ENCODE data around the gene PARD6G. TPM values are rescaled to one million over a fixed set of nuclear protein-coding genes. Genes with fewer than 3 reads are reported as not detected.
"Not testable (repeated sequence)": the region's sequence is repeated elsewhere in the genome, so short reads cannot be mapped to it uniquely, and the experiment has no call there.

The PARD6G gene
- polyA plus RNA-seq, 3 donors = 0.78 to 3.6 (median 2.3) TPM

- H3K27ac ChIP-seq (ENCODE audit: low read depth, low read length) = no peak overlapping the region
- WGBS, 3 donors = 86 to 91% (median 90%) methylated on average over 9 of the region's 9 CpGs
Measured at GRCh38 chr18:80167331-80167730, 80.0 kb downstream of the PARD6G start.

DNA sequence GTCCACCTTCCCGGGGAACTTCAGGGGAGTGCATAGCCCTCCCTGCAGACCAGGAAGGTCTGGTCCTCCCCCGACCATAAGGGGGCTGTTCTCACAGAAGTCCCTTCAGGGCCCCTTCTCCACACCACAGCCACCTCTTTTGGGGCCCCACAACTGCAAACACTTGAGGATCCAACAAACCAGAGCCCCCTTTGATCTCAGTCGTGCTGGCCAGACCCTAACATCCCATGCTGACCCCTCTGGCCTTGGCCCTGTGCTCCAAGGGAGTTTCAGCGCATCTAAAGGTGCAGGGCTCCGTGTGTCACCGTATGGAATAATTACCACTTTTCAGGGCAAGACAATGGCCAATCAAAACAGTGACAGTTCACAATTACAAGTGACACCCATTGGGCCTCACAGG, 80.6 kb downstream of the PARD6G start:
- H3K27ac ChIP-seq (ENCODE audit: low read depth, low read length) = no peak overlapping the region
- WGBS, 3 donors = 85 to 87% (median 86%) methylated on average over 6 of the region's 6 CpGs

GRCh38 chr18:80166240-80166639, 81.1 kb downstream of the PARD6G start:
- WGBS, 3 donors = 93 to 97% (median 94%) methylated on average over 10 of the region's 10 CpGs
- no peak overlapping the region for H3K27ac ChIP-seq (ENCODE audit: low read depth, low read length)

GRCh38 chr18:80164727-80165355, 82.5 kb downstream of the PARD6G start:
- not testable (repeated sequence) for H3K27ac ChIP-seq (ENCODE audit: low read depth, low read length)
- WGBS, 3 donors = 80 to 91% (median 86%) methylated on average over 9 of the region's 9 CpGs

- H3K27ac ChIP-seq (ENCODE audit: low read depth, low read length) = no peak overlapping the region
- WGBS, 3 donors = 95 to 98% (median 96%) methylated on average over 7 of the region's 7 CpGs
Measured at GRCh38 chr18:80163183-80163582, 84.1 kb downstream of the PARD6G start.

DNA sequence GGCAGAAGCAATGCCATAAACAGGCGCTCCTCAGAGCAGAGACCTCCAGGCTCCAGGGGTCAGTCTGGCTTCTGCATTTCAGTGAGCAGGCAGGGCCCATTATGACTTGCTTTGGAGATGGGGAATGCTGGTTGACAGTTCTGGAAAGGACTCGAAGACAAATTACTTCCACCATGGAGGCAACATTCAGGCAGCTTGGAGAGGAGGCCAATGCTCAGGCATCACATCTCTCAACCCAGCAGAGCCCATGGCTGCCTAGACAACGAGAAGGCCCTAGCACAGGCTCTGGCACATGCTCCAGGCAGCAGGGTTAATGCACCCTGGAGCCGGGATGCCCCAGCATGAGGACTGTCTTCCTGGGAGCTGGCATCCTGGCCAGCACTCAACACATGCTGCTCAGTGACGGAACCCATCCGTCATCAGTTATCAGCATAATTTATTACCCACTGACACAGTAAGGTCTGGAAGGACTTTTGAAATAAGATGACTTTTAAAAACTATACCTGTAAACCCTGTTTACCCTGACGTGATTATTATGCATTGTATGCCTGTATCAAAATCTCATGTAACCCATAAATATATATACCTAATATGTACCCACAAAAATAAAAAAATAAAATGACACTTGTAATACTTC, 85.4 kb downstream of the PARD6G start:
- WGBS, 3 donors = 84 to 88% (median 86%) methylated on average over 7 of the region's 7 CpGs

DNA sequence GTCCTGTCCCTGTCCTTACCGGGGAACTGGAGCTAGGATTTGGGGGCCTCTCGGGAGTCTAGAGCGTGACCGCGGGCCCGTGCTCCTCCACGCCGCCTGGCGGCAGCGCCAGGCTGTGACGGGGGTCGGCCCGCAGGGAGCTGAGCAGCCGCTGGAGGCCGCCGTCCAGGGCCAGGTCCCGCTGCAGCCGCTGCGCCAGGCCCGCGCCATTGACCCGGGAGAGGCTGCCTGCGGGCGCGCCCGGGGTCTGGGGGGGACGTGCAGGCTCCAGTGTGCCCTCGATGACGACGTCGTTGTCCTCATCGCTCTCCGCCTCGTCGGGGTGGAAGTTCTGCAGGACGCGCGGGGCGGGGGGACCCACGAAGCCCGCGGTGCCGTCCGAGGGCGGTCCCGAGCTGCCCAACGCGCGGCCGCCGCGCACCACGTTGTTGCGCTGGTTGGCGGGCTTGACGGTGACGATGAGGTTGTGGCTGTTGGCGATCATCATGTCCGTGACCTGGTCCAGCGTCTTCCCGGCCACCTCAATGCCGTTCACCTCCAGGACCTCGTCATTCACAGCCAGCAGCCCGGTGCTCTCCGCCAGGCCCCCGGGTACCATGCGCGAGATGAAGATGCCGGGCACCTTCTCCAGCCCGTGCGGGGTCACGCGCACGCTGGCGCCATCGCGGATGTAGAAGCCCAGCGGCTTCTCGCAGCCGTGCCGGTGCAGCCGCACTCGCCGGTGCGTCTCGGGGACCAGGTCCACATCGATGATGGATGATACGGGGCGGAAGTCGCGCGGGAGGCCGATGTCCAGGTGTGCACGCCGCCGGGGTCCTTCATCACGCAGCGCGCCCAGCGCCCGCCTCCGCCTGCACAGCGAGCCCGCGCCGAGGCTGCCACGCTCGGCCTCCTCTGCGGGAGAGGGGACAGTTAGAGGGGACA, 87.3 kb downstream of the PARD6G start:
- WGBS, 3 donors = 38 to 64% (median 40%) methylated on average over 86 to 109 of the region's 109 CpGs

More for the DNA sequence above, 85.4 kb downstream of the PARD6G start:
- no peak overlapping the region for H3K27ac ChIP-seq (ENCODE audit: low read depth, low read length)

GRCh38 chr18:80158365-80158764, 88.9 kb downstream of the PARD6G start:
- 59 to 79% (median 75%) methylated on average over 5 of the region's 5 CpGs for WGBS, 3 donors
- no peak overlapping the region for H3K27ac ChIP-seq (ENCODE audit: low read depth, low read length)

More for the DNA sequence above, 87.3 kb downstream of the PARD6G start:
- no peak overlapping the region for H3K27ac ChIP-seq (ENCODE audit: low read depth, low read length)

DNA sequence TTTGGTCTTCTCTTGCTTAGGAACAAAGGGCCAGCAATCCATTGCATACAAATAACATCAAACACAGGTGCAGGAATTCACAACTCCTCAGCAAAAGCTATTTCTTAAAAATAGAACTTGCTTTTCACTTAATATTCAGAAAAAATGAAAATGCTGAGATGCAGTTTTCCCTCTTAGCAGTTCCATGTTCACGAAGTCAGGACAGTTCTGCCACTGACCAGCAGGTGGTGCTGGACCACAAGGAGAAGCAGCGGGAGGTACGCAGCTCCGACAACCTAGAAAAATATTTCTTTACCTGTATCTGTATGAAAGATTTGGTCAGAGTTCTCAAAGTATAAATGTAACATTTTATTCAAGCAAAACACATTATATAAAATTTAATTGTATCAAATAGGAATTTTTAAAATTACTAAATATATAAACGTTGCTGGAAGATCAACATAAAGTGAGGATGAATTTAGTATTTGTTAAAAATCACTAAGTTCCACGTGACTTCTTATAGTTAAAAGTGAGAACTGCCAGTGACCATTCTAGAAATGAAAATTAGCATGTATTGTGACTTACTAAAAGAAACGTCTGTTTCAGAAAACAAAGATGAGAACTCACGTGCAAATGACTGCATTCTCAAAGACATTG, 89.5 kb downstream of the PARD6G start:
- no peak overlapping the region for H3K27ac ChIP-seq (ENCODE audit: low read depth, low read length)
- 39% methylated on average over 8 of the region's 8 CpGs for WGBS, 3 donors

- no peak overlapping the region for H3K27ac ChIP-seq (ENCODE audit: low read depth, low read length)
- 75 to 80% (median 78%) methylated on average over 6 of the region's 6 CpGs for WGBS, 3 donors
Measured at GRCh38 chr18:80154293-80154692, 93.0 kb downstream of the PARD6G start.

DNA sequence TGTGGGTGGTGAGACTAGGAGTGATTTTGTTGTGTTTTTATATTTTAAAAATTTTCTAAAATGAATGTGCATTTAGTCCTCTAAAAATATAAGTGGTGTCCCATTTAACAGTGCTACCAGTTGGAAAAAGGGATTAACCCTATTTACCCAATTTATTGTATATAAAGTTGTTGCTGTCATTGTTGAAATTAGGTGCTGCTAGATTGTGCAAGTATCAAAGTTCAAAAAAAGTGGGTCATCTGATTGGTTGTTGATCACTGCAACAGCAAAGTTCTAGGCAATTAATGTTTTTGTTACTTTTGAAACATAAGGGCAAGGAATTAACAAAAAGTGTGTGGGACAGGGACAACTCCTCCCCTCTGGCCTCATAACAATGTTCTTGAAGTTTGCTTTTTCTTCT, 97.6 kb downstream of the PARD6G start:
- no peak overlapping the region for H3K27ac ChIP-seq (ENCODE audit: low read depth, low read length)

DNA sequence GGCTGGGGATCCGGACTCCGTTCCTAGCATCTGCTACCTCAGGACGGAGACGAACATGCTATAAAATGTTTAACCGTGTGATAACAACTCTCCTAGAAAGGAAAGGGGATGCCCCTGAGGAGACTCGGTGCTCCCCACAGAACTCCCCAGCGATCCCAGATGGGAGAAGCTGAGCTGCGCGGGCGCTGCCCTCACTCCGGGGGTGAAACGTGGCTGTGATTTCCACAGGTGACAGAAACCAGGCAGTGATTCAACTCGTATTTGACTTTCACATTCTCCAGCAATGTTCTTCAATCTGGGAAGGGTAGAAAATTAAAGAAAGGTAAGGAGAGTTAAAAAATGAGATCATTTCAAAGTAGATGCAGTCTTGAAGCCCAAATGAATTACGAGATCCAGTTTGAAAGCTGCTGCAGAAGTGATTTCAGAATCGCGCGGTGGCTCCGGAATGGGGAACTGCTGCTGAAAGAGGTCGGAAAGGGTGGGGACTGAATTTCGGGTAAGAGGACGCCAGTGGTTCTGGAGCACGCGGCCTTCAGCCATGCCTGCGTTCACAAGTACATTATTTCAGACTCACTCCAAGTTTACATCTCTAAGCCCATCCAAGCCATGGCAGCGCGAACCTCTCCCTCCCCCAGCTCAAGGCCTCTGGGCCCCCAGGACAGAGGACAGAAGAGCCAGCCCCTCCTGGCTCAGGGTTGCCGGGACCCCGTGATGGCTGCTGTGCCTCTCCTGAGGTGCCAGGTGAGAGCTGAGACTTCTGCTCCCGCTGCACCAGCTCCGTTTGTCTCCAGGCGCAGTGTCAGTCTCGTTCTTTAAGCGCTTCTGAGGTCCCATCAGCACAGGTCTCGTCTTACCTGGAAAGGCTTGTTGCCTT, 98.8 kb downstream of the PARD6G start:
- H3K27ac ChIP-seq (ENCODE audit: low read depth, low read length) = no peak overlapping the region
- WGBS, 3 donors = 42 to 53% (median 48%) methylated on average over 34 of the region's 34 CpGs

DNA sequence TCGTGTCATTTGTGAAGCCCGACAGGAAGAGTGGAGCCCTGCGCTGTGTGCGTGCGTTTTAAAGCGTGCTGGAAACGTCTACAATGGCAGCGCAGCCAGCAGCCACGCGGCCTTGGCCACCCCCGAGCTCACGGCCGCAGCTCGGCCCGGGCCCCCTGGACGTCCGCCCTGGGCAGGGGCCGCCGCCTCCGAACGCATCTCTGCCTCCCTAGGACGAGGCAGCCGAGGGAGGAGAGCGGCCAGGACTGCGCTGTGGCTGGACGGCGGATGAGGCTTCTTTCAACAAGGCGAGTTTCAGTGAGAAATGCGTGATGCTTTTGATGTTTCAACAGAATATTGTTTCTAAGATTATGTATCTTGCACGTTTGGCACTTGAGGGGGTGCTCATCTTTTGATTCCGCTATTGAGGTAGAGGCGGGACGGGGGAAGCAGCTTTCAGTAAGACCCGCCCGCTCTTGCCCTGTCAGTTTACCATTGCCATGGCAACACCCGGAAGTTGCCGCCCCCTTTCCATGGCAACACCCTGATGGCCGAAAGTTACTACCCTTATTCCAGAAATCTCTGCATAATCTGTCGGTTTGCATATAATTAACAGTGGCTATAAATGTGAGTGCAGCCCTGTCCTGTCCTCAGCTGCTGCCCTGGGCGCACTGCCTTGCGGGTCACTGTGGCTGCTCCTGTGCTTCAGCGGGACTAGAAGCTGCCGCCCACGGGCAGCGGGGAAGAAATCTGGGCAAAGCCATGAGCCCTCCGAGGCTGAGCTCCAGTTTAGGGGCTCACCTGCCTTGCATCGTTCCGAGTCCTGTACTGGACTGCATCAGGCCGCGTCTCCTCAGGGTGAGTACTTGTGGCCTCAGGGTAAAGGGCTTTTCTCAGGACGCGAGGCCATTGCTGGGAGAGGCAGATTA, 99.6 kb downstream of the PARD6G start:
- no peak overlapping the region for H3K27ac ChIP-seq (ENCODE audit: low read depth, low read length)
- 26 to 29% (median 29%) methylated on average over 52 of the region's 52 CpGs for WGBS, 3 donors

- WGBS, 3 donors = 24 to 32% (median 27%) methylated on average over 12 of the region's 12 CpGs
- no peak overlapping the region for H3K27ac ChIP-seq (ENCODE audit: low read depth, low read length)
Measured at GRCh38 chr18:80147037-80147417, 100.3 kb downstream of the PARD6G start.

GRCh38 chr18:80145196-80145804, 102.0 kb downstream of the PARD6G start:
- WGBS, 3 donors = 77 to 86% (median 85%) methylated on average over 5 of the region's 5 CpGs

DNA sequence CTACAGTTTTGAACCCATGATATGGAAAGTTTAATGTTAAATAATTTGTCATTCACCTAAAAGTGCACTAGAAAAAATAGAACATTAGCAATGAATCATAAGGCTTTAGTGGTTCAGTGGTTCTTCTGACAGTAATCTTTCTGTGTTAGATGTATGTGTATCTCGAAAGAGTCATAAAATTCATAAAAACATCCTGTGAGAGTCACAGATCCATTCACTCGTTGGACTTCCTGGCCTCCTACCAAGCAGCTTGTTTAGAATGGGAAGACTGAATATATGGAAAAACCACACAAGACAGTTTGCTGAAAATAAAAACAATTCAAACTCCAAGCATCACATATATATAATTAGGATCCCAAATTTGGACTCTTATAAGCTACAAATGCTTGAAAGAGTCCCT, 103.4 kb downstream of the PARD6G start:
- no peak overlapping the region for H3K27ac ChIP-seq (ENCODE audit: low read depth, low read length)
- 48 to 59% (median 54%) methylated on average over 2 of the region's 2 CpGs for WGBS, 3 donors

More at GRCh38 chr18:80145196-80145804, 102.0 kb downstream of the PARD6G start:
- no peak overlapping the region for H3K27ac ChIP-seq (ENCODE audit: low read depth, low read length)
